ENCODE results near the gene IMMP2L.

IMMP2L gene

GRCh38 chr7:110987127-110987693 lies 575.1 kb downstream of the IMMP2L start:
- no peaks in the 10 kb centered on the region for H3K36me3 ChIP-seq (ENCODE audit: insufficient read depth, low read length)
- H3K9ac ChIP-seq (ENCODE audit: low read depth, low read length) = no peak overlapping the region
- H3K79me2 ChIP-seq (ENCODE audit: insufficient read depth, low read length) = no peaks in the 10 kb centered on the region
- H3K4me1 ChIP-seq (ENCODE audit: insufficient read depth, low read length) = no peaks in the 10 kb centered on the region
- H4K20me1 ChIP-seq (ENCODE audit: insufficient read depth, low read length) = no peaks in the 10 kb centered on the region
- ATAC-seq (ENCODE audit: insufficient read depth, low read depth) = no peak
- no peaks in the 10 kb centered on the region for H3K27me3 ChIP-seq (ENCODE audit: insufficient read depth, low read length, poor library complexity)
- no peak overlapping the region for H2AFZ ChIP-seq (ENCODE audit: low read depth, low read length)
- H3K4me3 ChIP-seq (ENCODE audit: low read depth in 1 of 2, low read length in 2 of 2) = no peak overlapping the region
- no peak overlapping the region for H3K4me2 ChIP-seq (ENCODE audit: insufficient read depth, low read length)
- no peak for DNase-seq
- no peaks in the 10 kb centered on the region for H3K9me3 ChIP-seq (ENCODE audit: insufficient read depth, low read length, severe bottlenecking)
- TF ChIP-seq EZH2 (IDR thresholded peaks at IDR 0.05; ENCODE audit: borderline replicate concordance, low read depth, low read length, severe bottlenecking) (no peak), CTCF (IDR thresholded peaks at IDR 0.05; ENCODE audit: borderline replicate concordance, extremely low read depth, low read length, poor library complexity, severe bottlenecking) (no peak)
- no peak overlapping the region for H3K27ac ChIP-seq (ENCODE audit: low read length)

GRCh38 chr7:110983822-110984456 lies 578.4 kb downstream of the IMMP2L start:
- Histone ChIP-seq H3K27me3 (ENCODE audit: insufficient read depth, low read length, poor library complexity) (no peaks in the 10 kb centered on the region), H3K36me3 (ENCODE audit: insufficient read depth, low read length) (no peaks in the 10 kb centered on the region), H3K4me2 (ENCODE audit: insufficient read depth, low read length) (no peak overlapping the region), H3K9me3 (ENCODE audit: insufficient read depth, low read length, severe bottlenecking) (no peaks in the 10 kb centered on the region), H3K9ac (ENCODE audit: low read depth, low read length) (no peak overlapping the region), H3K4me1 (ENCODE audit: insufficient read depth, low read length) (peaks cover 5% of the 10 kb centered on the region; the same call in 1 of the 2 replicates), H3K27ac (ENCODE audit: low read length) (no peak overlapping the region), H3K4me3 (ENCODE audit: low read depth in 1 of 2, low read length in 2 of 2) (no peak overlapping the region), H2AFZ (ENCODE audit: low read depth, low read length) (no peak overlapping the region), H3K79me2 (ENCODE audit: insufficient read depth, low read length) (no peaks in the 10 kb centered on the region), H4K20me1 (ENCODE audit: insufficient read depth, low read length) (no peaks in the 10 kb centered on the region)
- no peak for TF ChIP-seq CTCF (IDR thresholded peaks at IDR 0.05; ENCODE audit: borderline replicate concordance, extremely low read depth, low read length, poor library complexity, severe bottlenecking)
- no peak for TF ChIP-seq EZH2 (IDR thresholded peaks at IDR 0.05; ENCODE audit: borderline replicate concordance, low read depth, low read length, severe bottlenecking)
- DNase-seq = no peak
- no peak for ATAC-seq (ENCODE audit: insufficient read depth, low read depth)

- H2AFZ ChIP-seq (ENCODE audit: low read depth, low read length) = peak overlapping the region; percentile 47
Observed at GRCh38 chr7:110977127-110977737, 585.1 kb downstream of the IMMP2L start.

More at GRCh38 chr7:110977127-110977737, 585.1 kb downstream of the IMMP2L start:
- Histone ChIP-seq H3K4me3 (ENCODE audit: low read depth in 1 of 2, low read length in 2 of 2) (peak overlapping the region in 1 of 2 experiments; percentile 40; a peak in 2 of 4 replicates), H3K4me1 (ENCODE audit: insufficient read depth, low read length) (peaks cover 30% of the 10 kb centered on the region), H3K4me2 (ENCODE audit: insufficient read depth, low read length) (peak overlapping the region; percentile 52), H3K36me3 (ENCODE audit: insufficient read depth, low read length) (no peaks in the 10 kb centered on the region), H4K20me1 (ENCODE audit: insufficient read depth, low read length) (no peaks in the 10 kb centered on the region), H3K9me3 (ENCODE audit: insufficient read depth, low read length, severe bottlenecking) (no peaks in the 10 kb centered on the region), H3K79me2 (ENCODE audit: insufficient read depth, low read length) (no peaks in the 10 kb centered on the region), H3K27ac (ENCODE audit: low read length) (peak overlapping the region; percentile 83), H3K27me3 (ENCODE audit: insufficient read depth, low read length, poor library complexity) (no peaks in the 10 kb centered on the region), H3K9ac (ENCODE audit: low read depth, low read length) (peak overlapping the region; percentile 37)
- TF ChIP-seq EZH2 (IDR thresholded peaks at IDR 0.05; ENCODE audit: borderline replicate concordance, low read depth, low read length, severe bottlenecking) (no peak), CTCF (IDR thresholded peaks at IDR 0.05; ENCODE audit: borderline replicate concordance, extremely low read depth, low read length, poor library complexity, severe bottlenecking) (no peak)
- no peak for DNase-seq
- peak; percentile 99 for ATAC-seq (ENCODE audit: insufficient read depth, low read depth)
